DOHH2 (cell line): ENCODE measurements around the gene KLHL41.

Source experiments
- H3F3A ChIP-seq: fragments of 200-600 bp; sonication (generic), shearing (Covaris generic); 2 replicates; pipeline ENCODE4 v1.6.0; 2016; ENCODE audit warnings: antibody characterized with exemption, mild to moderate bottlenecking; ENCODE audit not compliant: control insufficient read depth, insufficient read depth
- H3K27ac ChIP-seq: fragments of 200-600 bp; sonication (generic); 2 replicates; pipeline ENCODE4 v1.5.1; 2014; ENCODE audit warnings: low read depth, mild to moderate bottlenecking, low read length, moderate library complexity
- H3K27me3 ChIP-seq: fragments of 200-600 bp; sonication (generic); 2 replicates; pipeline ENCODE4 v1.6.1; 2014; ENCODE audit warnings: mild to moderate bottlenecking, low read length, mixed read lengths; ENCODE audit not compliant: control insufficient read depth
- H3K36me3 ChIP-seq: fragments of 200-600 bp; sonication (generic); 2 replicates; pipeline ENCODE4 v1.6.1; 2014; ENCODE audit warnings: mild to moderate bottlenecking, low read length, moderate library complexity, mixed read lengths; ENCODE audit not compliant: control insufficient read depth
- H3K4me1 ChIP-seq: fragments of 200-600 bp; sonication (generic); 2 replicates; pipeline ENCODE4 v1.6.1; 2014; ENCODE audit warnings: mild to moderate bottlenecking, low read length, mixed read lengths; ENCODE audit not compliant: control insufficient read depth
- H3K4me2 ChIP-seq: fragments of 200-600 bp; sonication (generic); 2 replicates; pipeline ENCODE4 v1.6.0; 2014; ENCODE audit warnings: mild to moderate bottlenecking, low read length, moderate library complexity
- H3K4me3 ChIP-seq: fragments of 200-600 bp; sonication (generic); 2 replicates; pipeline ENCODE4 v1.5.1; 2014; ENCODE audit warnings: mild to moderate bottlenecking, low read length, mixed read lengths
- H3K79me2 ChIP-seq: fragments of 200-600 bp; sonication (generic); 2 replicates; pipeline ENCODE4 v1.6.1; 2014; ENCODE audit warnings: mild to moderate bottlenecking, low read length, mixed read lengths; ENCODE audit not compliant: control insufficient read depth
- H3K9me2 ChIP-seq: fragments of 200-600 bp; sonication (generic); replicated peaks from 2 replicates; pipeline ENCODE4 v1.6.1; 2014; ENCODE audit warnings: mild to moderate bottlenecking, low read length, mixed read lengths; ENCODE audit not compliant: control insufficient read depth
- H3K9me3 ChIP-seq: fragments of 200-600 bp; sonication (generic); 2 replicates; pipeline ENCODE4 v1.6.1; 2014; ENCODE audit warnings: antibody characterized with exemption, low read length, mixed read lengths; ENCODE audit not compliant: control insufficient read depth, insufficient read depth
- H4K20me1 ChIP-seq: fragments of 200-600 bp; sonication (generic); 2 replicates; pipeline ENCODE4 v1.6.0; 2014; ENCODE audit warnings: low read depth, mild to moderate bottlenecking, antibody characterized with exemption, low read length, moderate library complexity; ENCODE audit not compliant: control insufficient read depth, insufficient read depth
- CTCF ChIP-seq: fragments of 200-600 bp; sonication (generic); IDR thresholded peaks from one replicate; pipeline ENCODE4 v1.5.1; 2014; ENCODE audit warnings: antibody characterized with exemption, mild to moderate bottlenecking, low read depth, low read length; ENCODE audit not compliant: poor library complexity, severe bottlenecking
- EZH2phosphoT487 ChIP-seq: fragments of 200-600 bp; sonication (generic); IDR thresholded peaks from 2 replicates; pipeline ENCODE4 v1.6.1; 2017; ENCODE audit warnings: borderline replicate concordance, mild to moderate bottlenecking, antibody characterized with exemption, low read length, moderate library complexity, mixed read lengths

KLHL41 gene

GRCh38 chr2:169469952-169470572, 39.4 kb upstream of the KLHL41 start:
- Histone ChIP-seq H3K9me3 (no peaks in the 10 kb centered on the region), H3K4me2 (no peak overlapping the region), H3K79me2 (no peaks in the 10 kb centered on the region), H3K4me1 (no peaks in the 10 kb centered on the region), H4K20me1 (no peaks in the 10 kb centered on the region), H3K27ac (no peak overlapping the region), H3K9me2 (no peaks in the 10 kb centered on the region), H3K4me3 (no peak overlapping the region), H3K27me3 (no peaks in the 10 kb centered on the region), H3K36me3 (no peaks in the 10 kb centered on the region), H3F3A (peaks cover 6% of the 10 kb centered on the region)
- TF ChIP-seq EZH2phosphoT487: no peak
- TF ChIP-seq CTCF: no peak

GRCh38 chr2:169472249-169472648, 37.3 kb upstream of the KLHL41 start:
- Histone ChIP-seq H3K4me3 (no peak overlapping the region), H3K9me3 (no peaks in the 10 kb centered on the region)

GRCh38 chr2:169476459-169476858, 33.0 kb upstream of the KLHL41 start:
- no peaks in the 10 kb centered on the region for H3K27me3 ChIP-seq
- H3K27ac ChIP-seq: no peak overlapping the region
- H3K4me2 ChIP-seq: no peak overlapping the region
- H3F3A ChIP-seq: no peaks in the 10 kb centered on the region
- no peaks in the 10 kb centered on the region for H3K36me3 ChIP-seq
- no peak for TF ChIP-seq EZH2phosphoT487
- no peak for TF ChIP-seq CTCF
- no peaks in the 10 kb centered on the region for H3K9me3 ChIP-seq
- H3K4me3 ChIP-seq: no peak overlapping the region
- no peaks in the 10 kb centered on the region for H4K20me1 ChIP-seq
- peaks cover 12% of the 10 kb centered on the region for H3K4me1 ChIP-seq
- no peaks in the 10 kb centered on the region for H3K9me2 ChIP-seq
- H3K79me2 ChIP-seq: no peaks in the 10 kb centered on the region

More at GRCh38 chr2:169472249-169472648, 37.3 kb upstream of the KLHL41 start:
- no peaks in the 10 kb centered on the region for H3K4me1 ChIP-seq
- no peaks in the 10 kb centered on the region for H3K79me2 ChIP-seq
- no peaks in the 10 kb centered on the region for H3K27me3 ChIP-seq
- H3K9me2 ChIP-seq: no peaks in the 10 kb centered on the region
- peaks cover 6% of the 10 kb centered on the region for H3F3A ChIP-seq
- H4K20me1 ChIP-seq: no peaks in the 10 kb centered on the region
- no peak for TF ChIP-seq EZH2phosphoT487
- no peak for TF ChIP-seq CTCF
- H3K27ac ChIP-seq: no peak overlapping the region
- H3K36me3 ChIP-seq: no peaks in the 10 kb centered on the region
- H3K4me2 ChIP-seq: no peak overlapping the region
